Measurements from ENCODE around the gene TECPR1. TPM values are rescaled to one million over a fixed set of nuclear protein-coding genes. Genes with fewer than 3 reads are reported as not detected.

The TECPR1 gene
- polyA plus RNA-seq, 2 donors, result 8.4 to 17.1 TPM

- no peak overlapping the region for H3K4me3 ChIP-seq (ENCODE audit: low read depth in 1 of 2, low read length in 2 of 2)
- no peak overlapping the region for H3K27ac ChIP-seq (ENCODE audit: low read depth in 2 of 2, low read length in 1 of 2)
- no peaks in the 10 kb centered on the region for H3K36me3 ChIP-seq (ENCODE audit: control insufficient read depth in 2 of 2, insufficient read depth in 2 of 2, low read length in 1 of 2)
- H3K9me3 ChIP-seq (ENCODE audit: control insufficient read depth in 2 of 2, insufficient read depth in 1 of 2, low read depth in 1 of 2, low read length in 1 of 2), result no peaks in the 10 kb centered on the region
- peaks cover under 1% of the 10 kb centered on the region in 2 donors for H3K4me1 ChIP-seq (ENCODE audit: control insufficient read depth in 2 of 2, insufficient read depth in 2 of 2, low read length in 1 of 2)
- WGBS, 2 donors, result 95 to 96% methylated on average over 5 of the region's 5 CpGs
- no peaks in the 10 kb centered on the region for H3K27me3 ChIP-seq (ENCODE audit: control insufficient read depth in 1 of 2, insufficient read depth in 2 of 2, low read length in 2 of 2)
Observed at GRCh38 chr7:98278408-98278807, 26.4 kb upstream of the TECPR1 start.

GRCh38 chr7:98276241-98276761 lies 24.3 kb upstream of the TECPR1 start:
- WGBS, 2 donors, result 53 to 56% methylated on average over 5 of the region's 5 CpGs
- Histone ChIP-seq H3K36me3 (ENCODE audit: control insufficient read depth in 2 of 2, insufficient read depth in 2 of 2, low read length in 1 of 2) (no peaks in the 10 kb centered on the region), H3K4me3 (ENCODE audit: low read depth in 1 of 2, low read length in 2 of 2) (no peak overlapping the region), H3K27me3 (ENCODE audit: control insufficient read depth in 1 of 2, insufficient read depth in 2 of 2, low read length in 2 of 2) (no peaks in the 10 kb centered on the region), H3K4me1 (ENCODE audit: control insufficient read depth in 2 of 2, insufficient read depth in 2 of 2, low read length in 1 of 2) (no peaks in the 10 kb centered on the region), H3K9me3 (ENCODE audit: control insufficient read depth in 2 of 2, insufficient read depth in 1 of 2, low read depth in 1 of 2, low read length in 1 of 2) (no peaks in the 10 kb centered on the region), H3K27ac (ENCODE audit: low read depth in 2 of 2, low read length in 1 of 2) (peak overlapping the region in 1 of 2 donors; percentile 68)

- 91 to 92% methylated on average over 3 of the region's 3 CpGs for WGBS, 2 donors
- H3K4me3 ChIP-seq (ENCODE audit: low read depth in 1 of 2, low read length in 2 of 2), result no peak overlapping the region
- no peaks in the 10 kb centered on the region for H3K9me3 ChIP-seq (ENCODE audit: control insufficient read depth in 2 of 2, insufficient read depth in 1 of 2, low read depth in 1 of 2, low read length in 1 of 2)
- no peak overlapping the region for H3K27ac ChIP-seq (ENCODE audit: low read depth in 2 of 2, low read length in 1 of 2)
- no peaks in the 10 kb centered on the region for H3K4me1 ChIP-seq (ENCODE audit: control insufficient read depth in 2 of 2, insufficient read depth in 2 of 2, low read length in 1 of 2)
- H3K27me3 ChIP-seq (ENCODE audit: control insufficient read depth in 1 of 2, insufficient read depth in 2 of 2, low read length in 2 of 2), result no peaks in the 10 kb centered on the region
- H3K36me3 ChIP-seq (ENCODE audit: control insufficient read depth in 2 of 2, insufficient read depth in 2 of 2, low read length in 1 of 2), result no peaks in the 10 kb centered on the region
Observed at GRCh38 chr7:98267303-98267702, 15.3 kb upstream of the TECPR1 start.

GRCh38 chr7:98266840-98267239 lies 14.8 kb upstream of the TECPR1 start:
- H3K27ac ChIP-seq (ENCODE audit: low read depth in 2 of 2, low read length in 1 of 2), result no peak overlapping the region
- no peaks in the 10 kb centered on the region for H3K27me3 ChIP-seq (ENCODE audit: control insufficient read depth in 1 of 2, insufficient read depth in 2 of 2, low read length in 2 of 2)
- H3K36me3 ChIP-seq (ENCODE audit: control insufficient read depth in 2 of 2, insufficient read depth in 2 of 2, low read length in 1 of 2), result no peaks in the 10 kb centered on the region
- no peak overlapping the region for H3K4me3 ChIP-seq (ENCODE audit: low read depth in 1 of 2, low read length in 2 of 2)
- H3K4me1 ChIP-seq (ENCODE audit: control insufficient read depth in 2 of 2, insufficient read depth in 2 of 2, low read length in 1 of 2), result no peaks in the 10 kb centered on the region
- H3K9me3 ChIP-seq (ENCODE audit: control insufficient read depth in 2 of 2, insufficient read depth in 1 of 2, low read depth in 1 of 2, low read length in 1 of 2), result no peaks in the 10 kb centered on the region
- 77 to 95% methylated on average over 2 of the region's 2 CpGs for WGBS, 2 donors

GRCh38 chr7:98265841-98266271 lies 13.8 kb upstream of the TECPR1 start:
- Histone ChIP-seq H3K27me3 (ENCODE audit: control insufficient read depth in 1 of 2, insufficient read depth in 2 of 2, low read length in 2 of 2) (no peaks in the 10 kb centered on the region), H3K9me3 (ENCODE audit: control insufficient read depth in 2 of 2, insufficient read depth in 1 of 2, low read depth in 1 of 2, low read length in 1 of 2) (no peaks in the 10 kb centered on the region), H3K36me3 (ENCODE audit: control insufficient read depth in 2 of 2, insufficient read depth in 2 of 2, low read length in 1 of 2) (peaks cover 0 to 6% of the 10 kb centered on the region in 2 donors), H3K4me1 (ENCODE audit: control insufficient read depth in 2 of 2, insufficient read depth in 2 of 2, low read length in 1 of 2) (no peaks in the 10 kb centered on the region), H3K4me3 (ENCODE audit: low read depth in 1 of 2, low read length in 2 of 2) (no peak overlapping the region), H3K27ac (ENCODE audit: low read depth in 2 of 2, low read length in 1 of 2) (no peak overlapping the region)
- 92 to 94% methylated on average over 5 of the region's 5 CpGs for WGBS, 2 donors

GRCh38 chr7:98257701-98258100 lies 5.7 kb upstream of the TECPR1 start:
- Histone ChIP-seq H3K4me1 (ENCODE audit: control insufficient read depth in 2 of 2, insufficient read depth in 2 of 2, low read length in 1 of 2) (no peaks in the 10 kb centered on the region), H3K9me3 (ENCODE audit: control insufficient read depth in 2 of 2, insufficient read depth in 1 of 2, low read depth in 1 of 2, low read length in 1 of 2) (no peaks in the 10 kb centered on the region), H3K4me3 (ENCODE audit: low read depth in 1 of 2, low read length in 2 of 2) (no peak overlapping the region), H3K27ac (ENCODE audit: low read depth in 2 of 2, low read length in 1 of 2) (no peak overlapping the region), H3K36me3 (ENCODE audit: control insufficient read depth in 2 of 2, insufficient read depth in 2 of 2, low read length in 1 of 2) (peaks cover 0 to 14% of the 10 kb centered on the region in 2 donors), H3K27me3 (ENCODE audit: control insufficient read depth in 1 of 2, insufficient read depth in 2 of 2, low read length in 2 of 2) (no peaks in the 10 kb centered on the region)
- 90 to 94% methylated on average over 6 of the region's 6 CpGs for WGBS, 2 donors

- Histone ChIP-seq H3K4me1 (ENCODE audit: control insufficient read depth in 2 of 2, insufficient read depth in 2 of 2, low read length in 1 of 2) (peaks cover 0 to under 1% of the 10 kb centered on the region in 2 donors), H3K9me3 (ENCODE audit: control insufficient read depth in 2 of 2, insufficient read depth in 1 of 2, low read depth in 1 of 2, low read length in 1 of 2) (no peaks in the 10 kb centered on the region), H3K27ac (ENCODE audit: low read depth in 2 of 2, low read length in 1 of 2) (no peak overlapping the region), H3K36me3 (ENCODE audit: control insufficient read depth in 2 of 2, insufficient read depth in 2 of 2, low read length in 1 of 2) (peaks cover 0 to 11% of the 10 kb centered on the region in 2 donors), H3K4me3 (ENCODE audit: low read depth in 1 of 2, low read length in 2 of 2) (no peak overlapping the region), H3K27me3 (ENCODE audit: control insufficient read depth in 1 of 2, insufficient read depth in 2 of 2, low read length in 2 of 2) (no peaks in the 10 kb centered on the region)
- 95 to 96% methylated on average over 7 of the region's 7 CpGs for WGBS, 2 donors
Observed at GRCh38 chr7:98256431-98256830, 4.4 kb upstream of the TECPR1 start.

GRCh38 chr7:98254951-98255610 lies 3.0 kb upstream of the TECPR1 start:
- whole genome bisulfite sequencing, 2 donors, result 81 to 82% methylated on average over 11 of the region's 11 CpGs
- Histone ChIP-seq H3K27me3 (ENCODE audit: control insufficient read depth in 1 of 2, insufficient read depth in 2 of 2, low read length in 2 of 2) (no peaks in the 10 kb centered on the region), H3K4me3 (ENCODE audit: low read depth in 1 of 2, low read length in 2 of 2) (no peak overlapping the region), H3K4me1 (ENCODE audit: control insufficient read depth in 2 of 2, insufficient read depth in 2 of 2, low read length in 1 of 2) (peaks cover 3% of the 10 kb centered on the region in 2 donors), H3K27ac (ENCODE audit: low read depth in 2 of 2, low read length in 1 of 2) (no peak overlapping the region), H3K36me3 (ENCODE audit: control insufficient read depth in 2 of 2, insufficient read depth in 2 of 2, low read length in 1 of 2) (peaks cover 0 to 5% of the 10 kb centered on the region in 2 donors), H3K9me3 (ENCODE audit: control insufficient read depth in 2 of 2, insufficient read depth in 1 of 2, low read depth in 1 of 2, low read length in 1 of 2) (no peaks in the 10 kb centered on the region)

- no peaks in the 10 kb centered on the region for H3K27me3 ChIP-seq (ENCODE audit: control insufficient read depth in 1 of 2, insufficient read depth in 2 of 2, low read length in 2 of 2)
- no peak overlapping the region for H3K27ac ChIP-seq (ENCODE audit: low read depth in 2 of 2, low read length in 1 of 2)
- 79 to 84% methylated on average over 4 of the region's 4 CpGs for WGBS, 2 donors
- H3K4me1 ChIP-seq (ENCODE audit: control insufficient read depth in 2 of 2, insufficient read depth in 2 of 2, low read length in 1 of 2), result peaks cover 3% of the 10 kb centered on the region in 2 donors
- no peak overlapping the region for H3K4me3 ChIP-seq (ENCODE audit: low read depth in 1 of 2, low read length in 2 of 2)
- no peaks in the 10 kb centered on the region for H3K9me3 ChIP-seq (ENCODE audit: control insufficient read depth in 2 of 2, insufficient read depth in 1 of 2, low read depth in 1 of 2, low read length in 1 of 2)
- H3K36me3 ChIP-seq (ENCODE audit: control insufficient read depth in 2 of 2, insufficient read depth in 2 of 2, low read length in 1 of 2), result peaks cover 0 to 5% of the 10 kb centered on the region in 2 donors
Observed at GRCh38 chr7:98254516-98254915, 2.5 kb upstream of the TECPR1 start.
